Muscle of arm (tissue), 12 donors: ENCODE data around the gene F2RL1. TPM values are rescaled to one million over a fixed set of nuclear protein-coding genes. Genes with fewer than 3 reads are reported as not detected.
"Not testable (repeated sequence)": the region's sequence is repeated elsewhere in the genome, so short reads cannot be mapped to it uniquely, and the experiment has no call there.

Experiments
- DNase-seq: peaks from one replicate; pipeline ENCODE4 v3.0.0-alpha.2; 2013
- polyA plus RNA-seq, 12 donors: library from polyadenylated mRNA; unstranded; fragments of 120-200 nt; gene quantifications; one replicate each; pipeline ENCODE4 v1.2.1, GENCODE V29; 2013; ENCODE audit not compliant: insufficient read length in 12 of 12

F2RL1 gene
- polyA plus RNA-seq, 12 donors: 0.13 to 13.1 (median 0.42) TPM; not detected in 1

- DNase-seq: no peak
Measured at GRCh38 chr5:76805821-76806505, 12.9 kb upstream of the F2RL1 start.

- DNase-seq: no peak
Measured at GRCh38 chr5:76807296-76807695, 11.5 kb upstream of the F2RL1 start.

DNA sequence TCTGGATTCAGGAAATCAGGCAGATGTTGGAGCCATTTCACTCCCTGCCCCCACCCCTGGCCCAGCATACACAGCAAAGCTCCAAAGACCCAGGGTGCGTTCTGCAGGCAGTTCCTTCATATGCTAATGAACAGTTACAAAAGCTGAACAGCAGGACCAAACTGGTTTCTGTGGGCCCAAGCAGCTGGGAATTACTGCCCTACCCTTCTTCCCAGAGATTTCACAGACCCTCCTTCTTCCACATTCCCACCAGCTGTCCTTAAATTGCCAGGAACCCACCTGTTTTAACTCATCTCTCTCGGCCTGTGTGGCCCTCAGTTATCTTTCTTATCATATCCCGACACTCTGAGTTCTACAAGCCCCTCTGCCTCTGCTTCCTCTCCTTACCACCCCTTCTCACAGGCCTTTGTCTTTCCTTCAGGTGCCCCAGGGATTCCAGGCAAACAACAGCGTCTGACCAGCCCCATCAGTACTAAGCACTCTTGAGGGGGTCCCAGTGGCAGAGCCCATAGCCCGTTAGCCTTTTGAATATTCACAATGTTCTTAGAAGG lies 10.6 kb upstream of the F2RL1 start:
- no peak for DNase-seq

DNA sequence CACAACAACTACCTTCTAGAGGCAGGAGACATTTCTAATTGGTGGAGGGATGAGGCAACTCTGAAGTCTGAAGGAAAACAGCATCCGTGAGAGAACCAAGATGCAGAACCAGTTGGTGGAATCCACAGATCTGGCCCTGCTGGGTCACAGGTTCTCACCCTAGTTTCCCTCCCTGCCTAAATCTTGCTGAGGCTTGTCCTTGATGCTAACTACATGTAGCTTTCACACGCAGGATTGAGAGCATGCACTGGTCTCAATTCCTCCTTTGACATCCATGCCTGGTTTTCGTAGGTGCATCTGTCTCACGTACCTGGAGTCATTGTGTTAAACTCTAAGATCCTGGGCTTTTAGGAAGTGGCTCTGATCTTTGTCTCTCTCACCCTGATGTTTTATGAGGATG lies 9.7 kb upstream of the F2RL1 start:
- DNase-seq: no peak

DNA sequence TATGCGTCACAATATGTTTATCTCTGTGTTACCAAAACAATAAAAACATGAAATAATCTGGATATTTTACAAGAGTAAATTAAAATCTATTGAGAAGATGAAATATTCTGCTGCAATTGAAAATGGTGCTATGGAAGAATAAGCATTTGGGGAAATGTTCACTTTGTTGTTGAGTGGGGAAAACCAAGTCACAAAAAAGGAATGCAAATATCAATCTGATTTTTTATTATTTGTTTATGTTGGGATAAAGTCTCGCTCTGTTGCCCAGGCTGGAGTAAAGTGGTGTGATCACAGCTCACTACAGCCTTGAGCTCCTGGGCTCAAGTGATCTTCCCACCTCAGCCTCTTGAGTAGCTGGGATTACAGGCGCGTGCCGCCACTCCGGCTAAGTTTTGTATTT lies 8.6 kb upstream of the F2RL1 start:
- DNase-seq: no peak

- DNase-seq: no peak
Measured at GRCh38 chr5:76811214-76811613, 7.6 kb upstream of the F2RL1 start.

- DNase-seq: not testable (repeated sequence)
Measured at GRCh38 chr5:76812209-76812608, 6.6 kb upstream of the F2RL1 start.

- DNase-seq: no peak
Measured at GRCh38 chr5:76813982-76814562, 4.8 kb upstream of the F2RL1 start.

DNA sequence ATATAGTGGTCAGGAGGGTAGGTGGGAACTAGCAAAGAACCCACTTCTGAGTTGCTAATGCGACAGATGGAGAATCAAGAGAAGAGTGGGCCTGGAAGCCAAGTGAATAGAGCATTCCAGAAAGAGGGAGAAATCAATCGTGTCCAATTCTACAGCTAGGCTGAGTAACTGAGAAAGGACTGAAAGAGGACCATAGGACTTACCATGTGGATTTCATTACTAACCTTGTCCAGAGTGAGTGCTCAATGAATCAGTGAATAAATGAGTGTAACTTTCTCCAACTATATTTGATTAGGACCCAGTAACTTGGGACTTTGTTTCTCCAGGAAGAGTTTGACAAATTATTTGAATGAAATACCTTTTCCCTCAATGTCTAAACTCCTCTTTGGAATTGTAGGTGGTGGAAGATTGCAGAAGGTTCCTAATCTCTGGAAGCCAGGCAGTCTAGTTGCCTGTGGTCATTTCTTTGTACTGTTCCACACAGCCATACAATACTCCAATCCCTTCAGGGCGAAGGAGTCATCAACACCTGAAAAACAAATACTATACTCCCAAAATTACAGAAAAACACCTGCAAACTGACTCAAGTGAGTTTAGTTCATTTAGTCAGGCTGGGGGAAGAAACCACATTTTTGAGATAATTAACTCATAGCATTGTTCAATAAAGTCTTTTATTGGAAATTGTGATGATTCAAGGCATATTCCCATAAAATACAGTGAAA lies 2.6 kb upstream of the F2RL1 start:
- no peak for DNase-seq

GRCh38 chr5:76819851-76820525 lies 1.2 kb downstream of the F2RL1 start:
- DNase-seq: no peak

- no peak for DNase-seq
Measured at GRCh38 chr5:76820526-76820890, 1.7 kb downstream of the F2RL1 start.

DNA sequence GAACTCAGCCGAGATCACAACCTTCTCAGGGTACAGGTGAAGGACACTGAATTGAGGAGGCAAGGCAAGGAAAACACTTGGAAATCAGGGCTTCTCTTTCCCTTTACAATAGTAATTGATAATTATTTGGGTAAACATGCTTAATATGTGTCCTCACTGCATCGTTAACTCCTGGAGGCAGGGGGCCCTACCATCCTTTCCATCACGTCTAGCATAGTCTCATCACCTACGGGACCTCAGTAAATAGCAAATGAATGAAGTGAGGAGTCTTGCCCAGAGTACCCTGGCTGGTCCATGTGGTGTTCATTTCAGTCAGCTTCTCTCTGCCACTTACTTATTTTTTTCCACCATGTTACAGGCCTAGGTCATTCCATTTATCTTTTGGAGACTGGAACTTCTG lies 2.3 kb downstream of the F2RL1 start:
- DNase-seq: no peak

DNA sequence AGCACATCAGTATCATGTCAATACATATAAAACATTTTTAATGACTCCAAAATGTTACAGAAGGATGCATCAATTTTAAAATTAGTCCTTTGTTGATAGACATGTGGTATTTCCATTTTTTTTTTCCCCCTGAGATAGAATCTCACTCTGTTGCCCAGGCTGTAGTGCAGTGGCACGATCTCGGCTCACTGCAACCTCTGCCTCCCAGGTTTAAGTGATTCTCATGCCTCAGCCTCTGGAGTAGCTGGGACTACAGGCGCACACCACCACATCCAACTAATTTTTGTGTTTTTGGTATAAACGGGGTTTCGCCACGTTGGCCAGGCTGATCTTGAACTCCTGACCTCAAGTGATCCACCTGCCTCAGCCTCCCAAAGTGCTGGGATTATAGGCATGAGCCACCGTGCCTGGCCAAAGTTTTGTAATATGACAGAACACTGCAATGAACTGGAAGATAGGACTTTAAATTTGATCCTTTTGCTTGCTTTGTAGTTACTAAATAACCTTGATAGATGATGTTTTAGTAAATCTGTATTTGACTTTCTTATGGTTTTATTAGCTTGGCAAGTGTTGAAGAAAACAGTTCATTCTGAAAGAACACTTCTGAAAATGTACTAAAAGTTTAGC lies 3.4 kb downstream of the F2RL1 start:
- not testable (repeated sequence) for DNase-seq

GRCh38 chr5:76826416-76826815 lies 7.6 kb downstream of the F2RL1 start:
- not testable (repeated sequence) for DNase-seq

DNA sequence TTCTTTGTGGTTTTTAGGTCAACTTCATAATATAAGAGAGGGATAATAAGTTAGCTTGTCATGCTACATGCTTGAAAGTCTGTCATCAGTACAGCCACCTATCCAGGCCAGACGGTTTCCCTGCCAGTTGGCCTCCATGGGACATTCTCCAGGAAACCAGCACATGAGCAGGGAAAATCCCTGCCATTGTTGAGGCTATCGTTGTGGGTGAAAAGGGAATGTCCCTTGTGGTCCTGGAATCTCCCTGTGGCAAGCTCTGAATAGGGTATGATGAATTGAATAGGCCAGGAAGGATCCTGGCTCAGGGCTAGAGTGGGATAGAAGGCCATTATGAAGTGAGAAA lies 12.3 kb downstream of the F2RL1 start:
- no peak for DNase-seq

GRCh38 chr5:76836181-76836580 lies 17.4 kb downstream of the F2RL1 start:
- no peak for DNase-seq

DNA sequence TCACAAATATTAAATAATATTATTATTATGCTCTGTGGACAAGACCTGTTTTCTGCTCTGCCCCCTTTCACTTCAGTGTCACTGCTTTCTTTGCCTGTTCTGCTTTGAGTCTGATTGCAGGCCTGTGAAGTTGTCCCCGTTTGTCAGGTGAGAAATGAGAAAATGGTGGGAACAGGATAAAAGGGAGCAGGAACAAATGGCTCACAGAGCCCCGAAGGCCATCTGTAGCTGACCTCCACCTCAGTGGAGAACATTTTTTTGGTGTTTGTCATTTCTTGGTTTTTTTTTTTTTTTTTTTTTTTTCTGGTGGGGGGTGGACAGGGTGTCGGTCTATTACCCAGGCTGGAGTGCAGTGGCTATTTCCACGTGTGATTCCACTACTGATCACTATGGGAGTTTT lies 17.8 kb downstream of the F2RL1 start:
- DNase-seq: no peak

DNA sequence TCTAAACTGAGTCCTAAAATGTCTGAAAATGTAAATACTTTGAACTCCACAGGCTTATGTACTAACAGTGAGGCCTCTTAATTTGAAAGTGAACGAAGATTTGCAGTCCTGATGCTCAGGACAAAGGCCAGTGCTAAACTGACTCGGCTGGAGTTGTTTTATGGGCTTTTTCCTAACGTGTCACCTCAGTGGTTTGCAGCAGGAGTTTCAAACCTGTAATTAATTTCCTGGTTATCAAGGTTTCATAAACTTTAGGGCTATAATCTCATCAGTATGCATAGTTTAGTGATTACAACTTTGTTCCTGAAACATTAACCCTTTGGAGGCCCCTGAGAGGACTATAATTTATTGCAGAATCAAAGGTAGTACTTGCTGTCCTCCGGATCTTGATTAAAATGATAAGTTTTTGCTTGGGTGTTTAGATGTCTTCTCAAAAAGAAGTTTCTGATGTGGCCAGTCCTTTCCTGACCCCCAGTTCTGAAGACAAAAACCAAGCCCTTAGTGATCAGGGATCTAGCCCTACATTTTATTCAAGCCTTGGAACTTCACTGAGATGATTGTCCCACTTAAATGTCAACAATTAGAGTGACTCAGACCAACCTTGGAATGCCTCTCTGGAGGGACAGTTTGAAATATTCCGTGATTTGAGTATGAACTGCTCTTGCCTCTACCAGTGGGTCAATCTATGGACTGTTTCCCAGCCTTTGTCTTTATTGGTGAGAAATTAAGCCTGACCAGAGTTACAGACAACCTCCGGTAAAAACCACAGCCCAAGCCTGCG lies 19.8 kb downstream of the F2RL1 start:
- no peak for DNase-seq

- no peak for DNase-seq
Measured at GRCh38 chr5:76841361-76841760, 22.5 kb downstream of the F2RL1 start.

DNA sequence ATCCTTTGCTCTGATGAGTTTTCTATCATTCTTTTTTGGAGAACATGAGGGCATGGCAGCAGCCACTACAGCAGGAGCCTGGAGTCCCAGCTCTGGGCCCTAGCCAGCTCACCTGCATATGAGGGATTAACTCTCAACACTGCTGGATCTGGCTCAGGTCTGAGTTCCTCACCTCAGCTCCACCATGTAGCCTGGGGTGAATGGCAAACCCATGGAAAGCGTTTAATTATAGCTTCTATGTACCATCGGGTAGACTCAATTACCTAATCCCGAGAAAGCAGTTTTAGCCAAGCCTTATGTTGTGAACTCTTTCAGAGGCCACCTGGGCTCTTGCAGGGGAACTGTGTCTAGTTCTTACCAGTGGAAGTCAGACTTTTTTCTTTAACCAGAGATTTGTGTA lies 27.1 kb downstream of the F2RL1 start:
- no peak for DNase-seq
